ENCODE results near the gene PCCA. TPM values are rescaled to one million over a fixed set of nuclear protein-coding genes. Genes with fewer than 3 reads are reported as not detected.
"Not testable (repeated sequence)": the region's sequence is repeated elsewhere in the genome, so short reads cannot be mapped to it uniquely, and the experiment has no call there.

PCCA gene
- polyA plus RNA-seq, 1 experiment = 22.6 TPM

DNA sequence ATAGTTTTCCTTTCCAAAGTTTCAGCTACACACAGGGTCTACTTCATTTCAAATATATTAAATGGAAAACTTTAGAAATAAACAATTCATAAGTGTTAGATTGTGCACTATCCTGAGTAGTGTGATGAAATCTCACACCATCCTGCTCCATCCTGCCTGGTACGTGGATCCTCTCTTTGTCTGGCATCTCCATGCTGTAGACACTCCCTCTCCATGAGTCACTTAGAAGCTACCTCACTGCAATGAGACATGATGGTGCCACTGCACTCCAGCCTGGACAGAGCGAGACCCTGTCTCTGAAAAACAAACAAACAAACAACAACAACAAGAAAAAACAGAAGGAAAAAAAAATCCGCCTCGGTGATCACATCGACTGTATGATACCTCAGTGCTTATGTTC lies 191.8 kb downstream of the PCCA start:
- no peaks in the 10 kb centered on the region for H3K27me3 ChIP-seq (ENCODE audit: control insufficient read depth, insufficient read depth, low read length)
- no peak overlapping the region for H3K4me3 ChIP-seq (ENCODE audit: low read depth, low read length)
- ChIA-PET POLR2A (no interaction called here), CTCF (interaction anchor here (0.7 kb wide), 2 partner anchors 24 to 669 kb away, joined by 4 read pairs; no protein-coding TSS in a partner anchor)
- H3K9me3 ChIP-seq (ENCODE audit: control insufficient read depth, insufficient read depth, low read length) = no peaks in the 10 kb centered on the region; the same call in 1 of the 2 replicates
- TF ChIP-seq, protein P1, sequence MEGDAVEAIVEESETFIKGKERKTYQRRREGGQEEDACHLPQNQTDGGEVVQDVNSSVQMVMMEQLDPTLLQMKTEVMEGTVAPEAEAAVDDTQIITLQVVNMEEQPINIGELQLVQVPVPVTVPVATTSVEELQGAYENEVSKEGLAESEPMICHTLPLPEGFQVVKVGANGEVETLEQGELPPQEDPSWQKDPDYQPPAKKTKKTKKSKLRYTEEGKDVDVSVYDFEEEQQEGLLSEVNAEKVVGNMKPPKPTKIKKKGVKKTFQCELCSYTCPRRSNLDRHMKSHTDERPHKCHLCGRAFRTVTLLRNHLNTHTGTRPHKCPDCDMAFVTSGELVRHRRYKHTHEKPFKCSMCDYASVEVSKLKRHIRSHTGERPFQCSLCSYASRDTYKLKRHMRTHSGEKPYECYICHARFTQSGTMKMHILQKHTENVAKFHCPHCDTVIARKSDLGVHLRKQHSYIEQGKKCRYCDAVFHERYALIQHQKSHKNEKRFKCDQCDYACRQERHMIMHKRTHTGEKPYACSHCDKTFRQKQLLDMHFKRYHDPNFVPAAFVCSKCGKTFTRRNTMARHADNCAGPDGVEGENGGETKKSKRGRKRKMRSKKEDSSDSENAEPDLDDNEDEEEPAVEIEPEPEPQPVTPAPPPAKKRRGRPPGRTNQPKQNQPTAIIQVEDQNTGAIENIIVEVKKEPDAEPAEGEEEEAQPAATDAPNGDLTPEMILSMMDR (IDR thresholded peaks at IDR 0.05; ENCODE audit: low read depth, low read length) = no peak
- no peak for DNase-seq (ENCODE audit: low read depth, low spot score)
- H3K27ac ChIP-seq (ENCODE audit: low read depth, low read length) = no peak overlapping the region

DNA sequence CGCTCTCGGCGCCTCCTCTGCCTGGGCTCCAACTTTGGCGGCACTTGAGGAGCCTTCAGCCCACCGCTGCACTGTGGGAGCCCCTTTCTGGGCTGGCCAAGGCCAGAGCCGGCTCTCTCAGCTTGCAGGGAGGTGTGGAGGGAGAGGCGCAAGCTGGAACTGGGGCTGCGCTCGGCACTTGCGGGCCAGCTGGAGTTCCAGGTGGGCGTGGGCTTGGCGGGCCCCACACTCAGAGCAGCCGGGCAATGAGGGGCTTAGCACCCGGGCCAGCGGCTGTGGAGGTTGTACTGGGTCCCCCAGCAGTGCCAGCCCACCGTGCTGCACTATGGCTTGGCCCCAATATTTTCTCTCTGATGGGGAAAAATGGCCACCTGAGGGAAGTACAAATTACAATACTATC lies 193.4 kb downstream of the PCCA start:
- DNase-seq (ENCODE audit: low read depth, low spot score); CTCF ChIA-PET; H3K27ac ChIP-seq (ENCODE audit: low read depth, low read length); H3K9me3 ChIP-seq (ENCODE audit: control insufficient read depth, insufficient read depth, low read length); H3K27me3 ChIP-seq (ENCODE audit: control insufficient read depth, insufficient read depth, low read length); POLR2A ChIA-PET; H3K4me3 ChIP-seq (ENCODE audit: low read depth, low read length): not testable (repeated sequence)

DNA sequence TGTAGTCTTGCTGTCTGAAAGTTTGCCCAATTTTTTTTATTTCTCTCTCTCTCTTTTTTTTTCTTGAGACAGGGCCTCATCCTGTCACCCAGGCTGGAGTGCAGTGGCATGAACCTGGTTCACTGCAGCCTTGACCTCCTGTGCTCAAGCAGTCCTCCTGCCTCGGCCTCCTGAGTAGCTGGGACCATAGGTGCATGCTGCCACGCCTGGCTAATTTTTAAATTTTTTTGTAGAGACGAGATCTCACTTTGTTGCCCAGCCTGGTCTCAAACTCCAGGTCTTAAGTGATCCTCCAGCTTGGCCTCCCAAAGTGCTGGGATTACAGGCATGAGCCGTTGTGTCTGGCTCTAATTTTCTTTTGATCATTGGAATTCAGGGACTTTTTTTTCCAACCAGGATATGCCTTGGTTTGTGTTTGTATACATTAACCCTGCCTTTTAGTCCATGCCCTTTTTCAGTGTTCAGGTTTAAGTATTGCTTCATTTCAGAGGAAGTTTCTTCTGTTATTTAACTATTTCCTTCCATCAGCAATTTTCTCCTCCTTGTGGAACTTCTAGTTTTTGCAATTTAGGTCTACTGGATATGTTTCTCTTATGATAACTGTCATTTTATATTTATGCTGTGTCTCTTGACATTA lies 201.4 kb downstream of the PCCA start:
- ChIA-PET POLR2A (no interaction called here), CTCF (no interaction called here)
- H3K27ac ChIP-seq (ENCODE audit: low read depth, low read length) = no peak overlapping the region
- H3K9me3 ChIP-seq (ENCODE audit: control insufficient read depth, insufficient read depth, low read length) = no peaks in the 10 kb centered on the region
- no peaks in the 10 kb centered on the region for H3K27me3 ChIP-seq (ENCODE audit: control insufficient read depth, insufficient read depth, low read length)
- no peak overlapping the region for H3K4me3 ChIP-seq (ENCODE audit: low read depth, low read length)
- TF ChIP-seq, protein P1 (IDR thresholded peaks at IDR 0.05; ENCODE audit: low read depth, low read length) = peak; percentile 19; the same call in 1 of the 2 replicates
- DNase-seq (ENCODE audit: low read depth, low spot score) = peak; percentile 11

GRCh38 chr13:100291624-100292023 lies 202.7 kb downstream of the PCCA start:
- Histone ChIP-seq H3K4me3 (ENCODE audit: low read depth, low read length) (no peak overlapping the region), H3K9me3 (ENCODE audit: control insufficient read depth, insufficient read depth, low read length) (no peaks in the 10 kb centered on the region), H3K27me3 (ENCODE audit: control insufficient read depth, insufficient read depth, low read length) (no peaks in the 10 kb centered on the region), H3K27ac (ENCODE audit: low read depth, low read length) (no peak overlapping the region)
- DNase-seq (ENCODE audit: low read depth, low spot score) = no peak
- POLR2A ChIA-PET = interaction anchor here (0.5 kb wide), 1 partner anchor 152 kb away, joined by 5 read pairs; no protein-coding TSS in a partner anchor
- TF ChIP-seq, protein P1 (IDR thresholded peaks at IDR 0.05; ENCODE audit: low read depth, low read length) = no peak
- CTCF ChIA-PET = interaction anchor here (0.9 to 1.3 kb wide), 2 partner anchors 15 to 375 kb away, joined by 3 to 4 read pairs; no protein-coding TSS in a partner anchor

DNA sequence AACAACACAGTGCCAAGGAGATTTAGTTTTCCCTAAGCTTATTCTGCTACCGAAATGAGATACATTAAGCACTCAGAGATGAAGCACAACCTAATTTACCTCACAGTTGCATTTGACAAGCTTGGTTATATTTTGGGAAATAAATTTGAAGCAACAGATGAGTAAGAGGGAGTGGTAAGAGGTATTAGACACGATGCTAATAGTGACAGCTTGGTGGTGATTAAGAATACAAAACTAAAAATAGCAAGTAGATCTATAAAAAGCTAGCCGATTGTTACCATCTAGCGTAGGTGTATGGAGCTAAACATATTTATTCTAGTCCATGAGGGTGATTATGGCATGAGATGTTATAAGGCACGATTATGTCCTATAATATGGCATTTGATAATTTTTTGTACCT lies 208.5 kb downstream of the PCCA start:
- POLR2A ChIA-PET = no interaction called here
- H3K27me3 ChIP-seq (ENCODE audit: control insufficient read depth, insufficient read depth, low read length) = no peaks in the 10 kb centered on the region
- TF ChIP-seq, protein P1 (IDR thresholded peaks at IDR 0.05; ENCODE audit: low read depth, low read length) = no peak
- no peak overlapping the region for H3K4me3 ChIP-seq (ENCODE audit: low read depth, low read length)
- CTCF ChIA-PET = no interaction called here
- no peak for DNase-seq (ENCODE audit: low read depth, low spot score)
- no peak overlapping the region for H3K27ac ChIP-seq (ENCODE audit: low read depth, low read length)
- no peaks in the 10 kb centered on the region for H3K9me3 ChIP-seq (ENCODE audit: control insufficient read depth, insufficient read depth, low read length)

All from AG04450 (cell line).